ENCODE results near the gene DOCK3. TPM values are rescaled to one million over a fixed set of nuclear protein-coding genes. Genes with fewer than 3 reads are reported as not detected.

The DOCK3 gene
- total RNA-seq, 1 experiment from 2014 or later: 8.3 TPM

DNA sequence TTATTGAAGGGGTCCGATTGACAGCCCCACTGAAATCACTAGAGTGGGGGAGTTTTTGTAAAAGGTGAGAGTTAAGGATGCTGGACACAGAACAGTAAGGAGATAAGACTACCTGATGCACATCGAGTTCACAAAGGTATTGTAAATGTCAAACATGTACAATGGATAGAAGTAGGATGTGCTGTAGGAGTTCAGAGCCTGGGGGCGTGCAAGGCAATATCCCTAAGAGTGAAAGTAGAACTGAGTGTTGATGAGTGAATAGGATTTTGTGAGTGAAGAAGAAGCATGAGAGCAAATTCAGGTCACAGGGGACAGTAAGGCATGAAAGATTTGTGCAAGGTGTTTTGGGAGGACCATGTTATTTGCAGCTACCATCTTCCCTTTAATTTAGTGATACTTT, 21.5 kb downstream of the DOCK3 start:
- Histone ChIP-seq H2BK15ac (ENCODE audit: low read depth, low read length) (no peak overlapping the region), H3K27ac (ENCODE audit: insufficient read length, low read depth, low read length) (no peak overlapping the region)
- H3K9me3 Mint-ChIP-seq: peaks cover 13 to 19% of the 10 kb centered on the region in 2 experiments

More for the DNA sequence above, 21.5 kb downstream of the DOCK3 start:
- no peak overlapping the region for H2AK5ac ChIP-seq (ENCODE audit: insufficient read length, low read length)
- no peak overlapping the region for H3K27ac Mint-ChIP-seq
- H3K27me3 ChIP-seq (ENCODE audit: insufficient read depth, low read length): no peaks in the 10 kb centered on the region
- H4K5ac ChIP-seq (ENCODE audit: insufficient read length, low read depth, low read length): no peak overlapping the region
- H3K79me2 ChIP-seq (ENCODE audit: insufficient read depth, low read length): peaks cover 1% of the 10 kb centered on the region; the same call in 1 of the 2 replicates
- no peak overlapping the region for H3K4ac ChIP-seq (ENCODE audit: low read depth, low read length)
- no peak overlapping the region for H2BK20ac ChIP-seq (ENCODE audit: low read depth, low read length, poor library complexity, severe bottlenecking)
- no peak overlapping the region for H3K18ac ChIP-seq (ENCODE audit: insufficient read length, low read depth, low read length)
- H3K27me3 Mint-ChIP-seq (ENCODE audit: low read depth): no peaks in the 10 kb centered on the region
- no peak overlapping the region for H2BK120ac ChIP-seq (ENCODE audit: low read depth, low read length, poor library complexity, severe bottlenecking)
- H3K56ac ChIP-seq (ENCODE audit: insufficient read length, low read depth, low read length): no peak overlapping the region
- no peak overlapping the region for H4K8ac ChIP-seq (replicated peaks; ENCODE audit: insufficient read length, low read depth, low read length)
- peaks cover 11 to 19% of the 10 kb centered on the region in 2 experiments; a peak in 3 of 4 replicates for H3K4me1 Mint-ChIP-seq
- no peak overlapping the region for H2BK5ac ChIP-seq (ENCODE audit: insufficient read length, low read length)
- no peak overlapping the region for H3T11ph ChIP-seq (ENCODE audit: low read length)
- TF ChIP-seq, protein P1, sequence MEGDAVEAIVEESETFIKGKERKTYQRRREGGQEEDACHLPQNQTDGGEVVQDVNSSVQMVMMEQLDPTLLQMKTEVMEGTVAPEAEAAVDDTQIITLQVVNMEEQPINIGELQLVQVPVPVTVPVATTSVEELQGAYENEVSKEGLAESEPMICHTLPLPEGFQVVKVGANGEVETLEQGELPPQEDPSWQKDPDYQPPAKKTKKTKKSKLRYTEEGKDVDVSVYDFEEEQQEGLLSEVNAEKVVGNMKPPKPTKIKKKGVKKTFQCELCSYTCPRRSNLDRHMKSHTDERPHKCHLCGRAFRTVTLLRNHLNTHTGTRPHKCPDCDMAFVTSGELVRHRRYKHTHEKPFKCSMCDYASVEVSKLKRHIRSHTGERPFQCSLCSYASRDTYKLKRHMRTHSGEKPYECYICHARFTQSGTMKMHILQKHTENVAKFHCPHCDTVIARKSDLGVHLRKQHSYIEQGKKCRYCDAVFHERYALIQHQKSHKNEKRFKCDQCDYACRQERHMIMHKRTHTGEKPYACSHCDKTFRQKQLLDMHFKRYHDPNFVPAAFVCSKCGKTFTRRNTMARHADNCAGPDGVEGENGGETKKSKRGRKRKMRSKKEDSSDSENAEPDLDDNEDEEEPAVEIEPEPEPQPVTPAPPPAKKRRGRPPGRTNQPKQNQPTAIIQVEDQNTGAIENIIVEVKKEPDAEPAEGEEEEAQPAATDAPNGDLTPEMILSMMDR (conservative IDR thresholded peaks at IDR 0.05): no peak
- H3K9me3 ChIP-seq (ENCODE audit: control insufficient read depth, low read depth, low read length): no peaks in the 10 kb centered on the region
- DNase-seq: no peak
- H3K79me1 ChIP-seq (ENCODE audit: insufficient read depth, low read depth, low read length, poor library complexity, severe bottlenecking): no peaks in the 10 kb centered on the region
- H2AFZ ChIP-seq (ENCODE audit: low read length): no peak overlapping the region
- no peak overlapping the region for H3K23ac ChIP-seq (ENCODE audit: insufficient read length, low read depth, low read length)
- H3K9ac ChIP-seq (ENCODE audit: extremely low read depth, insufficient read length, low read length): no peak overlapping the region
- peaks cover 7 to 18% (median 15%) of the 10 kb centered on the region in 3 experiments; a peak in 6 of 7 replicates for H3K36me3 Mint-ChIP-seq (ENCODE audit: insufficient read depth in 1 of 3, low read depth in 3 of 3)
- no peak overlapping the region for H3K4me2 ChIP-seq (ENCODE audit: insufficient read depth, insufficient read length, low read length)
- H4K91ac ChIP-seq (ENCODE audit: insufficient read length, low read depth, low read length): no peak overlapping the region
- no peaks in the 10 kb centered on the region for H4K20me1 ChIP-seq (ENCODE audit: control insufficient read depth, insufficient read depth, insufficient read length)
- H3K14ac ChIP-seq (ENCODE audit: insufficient read depth, low read length): no peak overlapping the region
- no peaks in the 10 kb centered on the region for H3K4me1 ChIP-seq (ENCODE audit: insufficient read depth, low read length)
- no peak overlapping the region for H3K4me3 Mint-ChIP-seq
- no peaks in the 10 kb centered on the region for H3K23me2 ChIP-seq (ENCODE audit: insufficient read length, low read depth, low read length, poor library complexity, severe bottlenecking)
- no peak overlapping the region for H2BK12ac ChIP-seq (ENCODE audit: insufficient read length, low read depth, low read length)
- no CpG with 5 or more reads among the region's 3 CpGs for WGBS (ENCODE audit: extremely low coverage, insufficient read length, low lambda C conversion rate)

Measured in H9 (cell line).